H1 (cell line): ENCODE measurements around the gene PROSER2. TPM values are rescaled to one million over a fixed set of nuclear protein-coding genes. Genes with fewer than 3 reads are reported as not detected.

Source experiments
- CTCF ChIA-PET: fragments of 300-600 bp; sonication (Branson Sonifier 250); formaldehyde crosslinking; loops from one replicate; lab custom pipeline; 2021; ENCODE audit not compliant: partially characterized antibody; lab: Charles Lee
- POLR2A ChIA-PET: fragments of 300-600 bp; sonication (Branson Sonifier 250); formaldehyde crosslinking; loops from one replicate; lab custom pipeline; 2021; ENCODE audit warnings: inconsistent platforms; ENCODE audit not compliant: partially characterized antibody; lab: Charles Lee
- DNase-seq, 2 experiments: peaks; one replicate each; pipeline versions ENCODE4 v3.0.0 to v3.0.0-alpha.2; 2010 to 2022; ENCODE audit warnings: low spot score in 2 of 2, low read depth in 1 of 2, mixed read lengths in 1 of 2
- FAIRE-seq: peaks from 2 replicates; lab custom pipeline; 2011; peaks lifted over from hg19 to GRCh38; lab: Jason Lieb, UNC
- H2AFZ ChIP-seq: 2 replicates; pipeline ENCODE4 v1.8.1; 2012; ENCODE audit warnings: low read length, inconsistent platforms
- H2AK5ac ChIP-seq: 2 replicates; pipeline ENCODE4 v1.6.1; 2013; ENCODE audit warnings: low read depth, low read length
- H2BK120ac ChIP-seq: replicated peaks from 2 replicates; pipeline ENCODE3; 2013; ENCODE audit warnings: low read depth, low read length, inconsistent platforms
- H2BK12ac ChIP-seq: 2 replicates; pipeline ENCODE4 v1.6.1; 2013; ENCODE audit warnings: low read depth, low read length
- H2BK15ac ChIP-seq: 2 replicates; pipeline ENCODE4 v1.6.1; 2013; ENCODE audit warnings: low read length
- H2BK20ac ChIP-seq: 2 replicates; pipeline ENCODE4 v1.6.1; 2013; ENCODE audit warnings: low read length
- H2BK5ac ChIP-seq: 2 replicates; pipeline ENCODE4 v1.6.1; 2013; ENCODE audit warnings: low read depth, low read length
- H3K14ac ChIP-seq: 2 replicates; pipeline ENCODE4 v1.6.1; 2013; ENCODE audit warnings: inconsistent platforms; ENCODE audit not compliant: insufficient read length
- H3K18ac ChIP-seq: 2 replicates; pipeline ENCODE4 v1.6.1; 2013; ENCODE audit warnings: low read length; ENCODE audit errors: extremely low read depth
- H3K23ac ChIP-seq: 2 replicates; pipeline ENCODE4 v1.6.1; 2013; ENCODE audit warnings: inconsistent platforms; ENCODE audit not compliant: insufficient read length
- H3K23me2 ChIP-seq: 2 replicates; pipeline ENCODE4 v1.6.1; 2013; ENCODE audit warnings: low read depth, low read length
- H3K27ac ChIP-seq: 2 replicates; pipeline ENCODE4 v1.6.1; 2011; ENCODE audit warnings: low read depth, low read length, inconsistent platforms
- H3K27me3 ChIP-seq, 4 experiments: replicated peaks in 1 of 4; 1 replicate in 1 of 4; 2 replicates in 3 of 4; pipeline versions ENCODE4 v1.6.1 to v1.8.1; 2011 to 2013; ENCODE audit warnings: low read length in 3 of 4, mild to moderate bottlenecking in 3 of 4, inconsistent platforms in 2 of 4, mixed read lengths in 2 of 4, moderate library complexity in 1 of 4; ENCODE audit not compliant: control insufficient read depth in 3 of 4, insufficient read depth in 3 of 4; ENCODE audit errors: extremely low read depth in 1 of 4
- H3K36me3 ChIP-seq, 4 experiments: 2 replicates each; pipeline versions ENCODE4 v1.6.1 to v1.8.1; 2011 to 2013; ENCODE audit warnings: mild to moderate bottlenecking in 4 of 4, low read length in 3 of 4, moderate library complexity in 2 of 4, control low read depth in 1 of 4, inconsistent platforms in 1 of 4; ENCODE audit not compliant: insufficient read depth in 4 of 4, control insufficient read depth in 2 of 4
- H3K4ac ChIP-seq: replicated peaks from 2 replicates; pipeline ENCODE3; 2013; ENCODE audit warnings: low read length, low read depth, mixed read lengths, inconsistent platforms; ENCODE audit not compliant: insufficient read length
- H3K4me1 ChIP-seq, 4 experiments: replicated peaks in 1 of 4; 1 replicate in 1 of 4; 2 replicates in 3 of 4; pipeline versions ENCODE4 v1.6.1 to v1.8.1; 2011 to 2013; ENCODE audit warnings: low read length in 3 of 4, inconsistent platforms in 2 of 4, mixed read lengths in 1 of 4; ENCODE audit not compliant: insufficient read depth in 4 of 4, control insufficient read depth in 3 of 4
- H3K4me2 ChIP-seq, 2 experiments: 2 replicates each; pipeline versions ENCODE4 v1.6.1 to v1.8.1; 2011 to 2013; ENCODE audit warnings: low read depth in 2 of 2, low read length in 2 of 2, control low read depth in 1 of 2, inconsistent platforms in 1 of 2, mild to moderate bottlenecking in 1 of 2; ENCODE audit not compliant: insufficient read depth in 1 of 2
- H3K4me3 ChIP-seq, 4 experiments: fragments of 200-600, 300-600 bp in 1 of 4; sonication (generic), shearing (Covaris generic), sonication (Bioruptor Twin) in 1 of 4; 2 replicates each; pipeline versions ENCODE4 v1.5.1 to v1.8.1; 2011 to 2016; ENCODE audit warnings: low read length in 4 of 4, low read depth in 3 of 4, control low read depth in 2 of 4, inconsistent platforms in 2 of 4, mild to moderate bottlenecking in 2 of 4, mixed read lengths in 1 of 4, moderate library complexity in 1 of 4; ENCODE audit not compliant: insufficient read depth in 2 of 4; ENCODE audit errors: extremely low read depth in 1 of 4
- H3K56ac ChIP-seq: replicated peaks from 2 replicates; pipeline ENCODE3; 2013; ENCODE audit warnings: low read depth, mild to moderate bottlenecking, mixed read lengths, low read length, inconsistent platforms; ENCODE audit not compliant: insufficient read length
- H3K79me1 ChIP-seq: 2 replicates; pipeline ENCODE4 v1.6.1; 2013; ENCODE audit warnings: low read depth, low read length, control low read depth
- H3K79me2 ChIP-seq, 2 experiments: 2 replicates each; pipeline versions ENCODE4 v1.6.1 to v1.8.1; 2012 to 2013; ENCODE audit warnings: low read length in 2 of 2, mild to moderate bottlenecking in 2 of 2, inconsistent platforms in 1 of 2; ENCODE audit not compliant: insufficient read depth in 2 of 2, control insufficient read depth in 1 of 2
- H3K9ac ChIP-seq, 4 experiments: replicated peaks in 1 of 4; 1 replicate in 1 of 4; 2 replicates in 3 of 4; pipeline versions ENCODE4 v1.6.1 to v1.8.1; 2011 to 2013; ENCODE audit warnings: low read depth in 3 of 4, low read length in 3 of 4, control low read depth in 2 of 4, mild to moderate bottlenecking in 2 of 4, moderate library complexity in 2 of 4, inconsistent platforms in 1 of 4; ENCODE audit errors: extremely low read depth in 1 of 4
- H3K9me3 ChIP-seq, 2 experiments: 2 replicates each; pipeline versions ENCODE4 v1.6.1 to v1.8.1; 2012 to 2013; ENCODE audit warnings: mild to moderate bottlenecking in 2 of 2, moderate library complexity in 2 of 2, control low read depth in 1 of 2, inconsistent platforms in 1 of 2, low read depth in 1 of 2, low read length in 1 of 2, mixed read lengths in 1 of 2; ENCODE audit not compliant: insufficient read depth in 2 of 2
- H4K20me1 ChIP-seq, 2 experiments: replicated peaks in 1 of 2; 2 replicates each; pipeline versions ENCODE3 to v1.8.1; 2011 to 2013; ENCODE audit warnings: inconsistent platforms in 2 of 2, low read length in 2 of 2, mild to moderate bottlenecking in 1 of 2; ENCODE audit not compliant: insufficient read depth in 2 of 2, control insufficient read depth in 1 of 2
- H4K5ac ChIP-seq: 2 replicates; pipeline ENCODE4 v1.6.1; 2013; ENCODE audit warnings: low read length, low read depth, mixed read lengths, inconsistent platforms; ENCODE audit not compliant: insufficient read length
- H4K8ac ChIP-seq: 2 replicates; pipeline ENCODE4 v1.8.0; 2013; ENCODE audit warnings: mild to moderate bottlenecking, moderate library complexity, low read length, inconsistent platforms; ENCODE audit not compliant: insufficient read depth; ENCODE audit errors: extremely low read depth
- H4K91ac ChIP-seq: replicated peaks from 2 replicates; pipeline ENCODE3; 2013; ENCODE audit warnings: low read length, mixed read lengths, inconsistent platforms; ENCODE audit not compliant: insufficient read length
- ASH2L ChIP-seq: fragments of 200-600, 300-600 bp; sonication (generic); IDR thresholded peaks from one replicate; pipeline ENCODE4 v1.7.1; 2017; ENCODE audit warnings: low read length
- ATF3 ChIP-seq: IDR thresholded peaks from 2 replicates; pipeline ENCODE4 v1.6.1; 2011; ENCODE audit warnings: low read depth, mild to moderate bottlenecking, low read length; ENCODE audit not compliant: insufficient read depth
- CREB1 ChIP-seq: IDR thresholded peaks from 2 replicates; pipeline ENCODE4 v1.6.1; 2012; ENCODE audit warnings: inconsistent platforms
- CTBP2 ChIP-seq: IDR thresholded peaks from 2 replicates; pipeline ENCODE4 v1.7.0; 2011; ENCODE audit warnings: borderline replicate concordance, mild to moderate bottlenecking, moderate library complexity, mixed read lengths, low read length; ENCODE audit not compliant: insufficient read depth, insufficient read length
- EP300 ChIP-seq, 2 experiments: IDR thresholded peaks; 1 replicate in 1 of 2; 2 replicates in 1 of 2; pipeline ENCODE4 v1.6.1; 2011 to 2012; ENCODE audit warnings: low read depth in 2 of 2, low read length in 2 of 2, mild to moderate bottlenecking in 2 of 2, borderline replicate concordance in 1 of 2, inconsistent platforms in 1 of 2, moderate library complexity in 1 of 2
- EZH2 ChIP-seq: fragments of 200-600 bp; sonication (generic); IDR thresholded peaks from 2 replicates; pipeline ENCODE4 v1.7.1; 2012; ENCODE audit warnings: low read depth, mild to moderate bottlenecking, moderate library complexity, low read length, inconsistent platforms; ENCODE audit not compliant: severe bottlenecking
- HDAC6 ChIP-seq: IDR thresholded peaks from one replicate; pipeline ENCODE4 v1.7.1; 2012; ENCODE audit warnings: low read depth, mild to moderate bottlenecking, inconsistent platforms, low read length, moderate library complexity
- NANOG ChIP-seq: IDR thresholded peaks from 2 replicates; pipeline ENCODE4 v1.6.1; 2011; ENCODE audit warnings: low read length, low read depth, mild to moderate bottlenecking, inconsistent platforms; ENCODE audit not compliant: insufficient read depth, poor library complexity, severe bottlenecking
- RFX5 ChIP-seq: IDR thresholded peaks from 2 replicates; pipeline ENCODE4 v1.6.1; 2011; ENCODE audit warnings: low read depth, low read length, improper control_type of control experiment, borderline replicate concordance
- TAF1 ChIP-seq: IDR thresholded peaks from 2 replicates; pipeline ENCODE4 v1.6.1; 2011; ENCODE audit warnings: mild to moderate bottlenecking, low read depth, low read length
- TAF7 ChIP-seq: optimal IDR thresholded peaks from 2 replicates; pipeline ENCODE3; 2011; ENCODE audit warnings: low read depth, mild to moderate bottlenecking, inconsistent platforms, low read length, moderate library complexity, borderline replicate concordance
- WGBS, 2 experiments: shearing (Covaris generic) in 1 of 2; methylation state at CpG; one replicate each; pipeline versions ENCODE4 v1.1.6 to v1.1.7; 2013 to 2015; ENCODE audit warnings: low lambda C conversion rate in 2 of 2, mixed read lengths in 2 of 2, inconsistent platforms in 1 of 2, low coverage in 1 of 2, missing lambda C conversion rate in 1 of 2; ENCODE audit not compliant: insufficient replicate concordance in 2 of 2, insufficient coverage in 1 of 2, insufficient read length in 1 of 2; ENCODE audit errors: extremely low coverage in 1 of 2, missing lambda C conversion rate in 1 of 2; 5-methylcytosine and 5-hydroxymethylcytosine counted together
- polyA plus RNA-seq, 7 experiments: library from polyadenylated mRNA; depleted of rRNA in 3 of 7; stranded (reverse) in 5 of 7; unstranded in 2 of 7; fragments of >200 nt in 5 of 7; fragments of 200-250 nt in 2 of 7; gene quantifications; 1 replicate in 5 of 7; 2 replicates in 1 of 7; 4 replicates in 1 of 7; pipeline versions ENCODE4 v1.2.1 to v1.2.3, GENCODE V29; 2011 to 2013; ENCODE audit warnings: missing spikeins in 2 of 7, mixed read lengths in 2 of 7
- total RNA-seq: library from RNA; stranded (reverse); fragmentation: NEBNext Ultra II Directional; extraction: Animal tissue kit (Norgen Biotek cat#: 25700); gene quantifications from 2 replicates; pipeline ENCODE4 v1.2.1, GENCODE V29; 2021

PROSER2 gene
- total and polyA plus RNA-seq, 2 of the 8 experiments (the other 6 are each of a cell fraction or from before 2014, with no cell fraction given) = 3.9 to 13.7 TPM

- Histone ChIP-seq H3K9ac (no peak overlapping the region), H3K36me3 (peaks cover 0 to 6% (median 0%) of the 10 kb centered on the region in 4 experiments; a peak in 3 of 8 replicates), H3K27ac (no peak overlapping the region), H2BK5ac (no peak overlapping the region), H3K23ac (no peak overlapping the region), H2BK15ac (no peak overlapping the region), H3K27me3 (no peaks in the 10 kb centered on the region), H3K9me3 (no peaks in the 10 kb centered on the region), H2AK5ac (no peak overlapping the region), H4K20me1 (peaks cover 2% of the 10 kb centered on the region in 2 experiments), H3K4me2 (no peak overlapping the region), H3K18ac (no peak overlapping the region), H3K79me1 (0 out of 2 replicates have a peak, but pooled peaks cover 2% of the 10 kb centered on the region), H3K4me3 (no peak overlapping the region), H3K79me2 (no peaks in the 10 kb centered on the region), H3K4me1 (no peaks in the 10 kb centered on the region), H2BK120ac (no peak overlapping the region), H4K91ac (no peak overlapping the region), H3K4ac (no peak overlapping the region), H2BK12ac (no peak overlapping the region), H3K14ac (no peak overlapping the region), H2BK20ac (no peak overlapping the region), H4K8ac (no peak overlapping the region), H3K23me2 (no peaks in the 10 kb centered on the region), H3K56ac (no peak overlapping the region), H2AFZ (no peak overlapping the region), H4K5ac (no peak overlapping the region)
- no peak for TF ChIP-seq EZH2
- no peak for TF ChIP-seq RFX5
- TF ChIP-seq ATF3 = no peak
- no peak for TF ChIP-seq HDAC6
- TF ChIP-seq CREB1 = no peak
- no peak for TF ChIP-seq ASH2L
- no peak for TF ChIP-seq TAF7
- TF ChIP-seq TAF1 = no peak
- no peak for TF ChIP-seq EP300 (IDR thresholded peaks at IDR 0.05; ENCODE audit: borderline replicate concordance in 1 of 2, low read depth in 2 of 2, low read length in 2 of 2)
- TF ChIP-seq NANOG = no peak
- TF ChIP-seq CTBP2 = no peak
- FAIRE-seq (no peak), DNase-seq (no peak)
- ChIA-PET POLR2A (interaction anchor here (1.1 kb wide), 1 partner anchor 21 kb away, joined by 3 read pairs; no protein-coding TSS in a partner anchor), CTCF (interaction anchor here (0.8 to 2.1 kb wide), 11 partner anchors 9 to 171 kb away, joined by 3 to 7 read pairs (median 3); no protein-coding TSS in a partner anchor)
- WGBS, 2 experiments = 89% methylated on average over 13 of the region's 13 CpGs; no CpG with 5 or more reads in 1 of the 2 experiments
These were observed 28.8 kb downstream of the PROSER2 start for GRCh38 chr10:11851910-11852309.
